Stimulated activated CD4-positive, alpha-beta T cell treated with anti-CD3 and anti-CD28 coated beads, Interleukin-4, amount 100 ng/mL, for 24 hours (primary cell): ENCODE measurements around the gene GAL.

Experiments
- DNase-seq: peaks from one replicate; pipeline ENCODE4 v3.0.0-alpha.2; 2020

The GAL gene

DNA sequence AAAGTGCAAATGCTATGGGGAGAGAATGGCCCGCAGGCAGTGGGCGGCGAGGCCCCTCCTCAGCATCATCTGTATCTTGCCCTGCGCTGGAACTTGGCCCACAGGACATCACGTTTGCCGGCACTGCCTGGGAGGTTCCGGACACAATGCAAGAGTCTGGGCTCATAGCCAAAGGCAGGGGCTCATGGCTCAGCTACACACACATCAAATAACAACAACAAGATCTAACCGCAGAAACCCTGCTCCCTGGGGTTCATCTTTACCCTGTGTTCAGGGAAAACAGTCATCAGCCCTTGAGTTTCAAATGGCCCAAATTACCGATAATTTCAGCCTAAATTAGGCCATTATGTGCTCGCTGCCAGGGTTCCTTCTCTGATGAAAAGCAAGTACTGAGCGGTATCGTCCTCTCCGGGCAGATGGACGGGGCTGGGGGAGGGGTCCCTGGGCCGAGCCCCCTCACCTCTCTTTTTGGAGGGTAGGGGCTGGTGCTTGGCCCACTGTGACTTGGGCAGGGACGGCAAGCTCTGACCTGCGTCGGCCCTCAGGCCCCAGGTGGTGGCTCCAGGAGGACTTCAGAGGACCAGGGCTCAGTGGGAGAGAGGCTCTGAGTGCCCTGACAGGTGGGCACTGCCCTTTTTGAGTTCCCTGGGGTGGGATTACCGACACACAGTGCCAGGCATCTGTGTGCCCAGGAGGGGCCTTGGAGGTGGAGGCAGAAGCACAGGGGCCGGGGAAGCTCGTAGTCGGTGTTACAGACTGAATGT lies 25.0 kb upstream of the GAL start:
- no peak for DNase-seq

DNA sequence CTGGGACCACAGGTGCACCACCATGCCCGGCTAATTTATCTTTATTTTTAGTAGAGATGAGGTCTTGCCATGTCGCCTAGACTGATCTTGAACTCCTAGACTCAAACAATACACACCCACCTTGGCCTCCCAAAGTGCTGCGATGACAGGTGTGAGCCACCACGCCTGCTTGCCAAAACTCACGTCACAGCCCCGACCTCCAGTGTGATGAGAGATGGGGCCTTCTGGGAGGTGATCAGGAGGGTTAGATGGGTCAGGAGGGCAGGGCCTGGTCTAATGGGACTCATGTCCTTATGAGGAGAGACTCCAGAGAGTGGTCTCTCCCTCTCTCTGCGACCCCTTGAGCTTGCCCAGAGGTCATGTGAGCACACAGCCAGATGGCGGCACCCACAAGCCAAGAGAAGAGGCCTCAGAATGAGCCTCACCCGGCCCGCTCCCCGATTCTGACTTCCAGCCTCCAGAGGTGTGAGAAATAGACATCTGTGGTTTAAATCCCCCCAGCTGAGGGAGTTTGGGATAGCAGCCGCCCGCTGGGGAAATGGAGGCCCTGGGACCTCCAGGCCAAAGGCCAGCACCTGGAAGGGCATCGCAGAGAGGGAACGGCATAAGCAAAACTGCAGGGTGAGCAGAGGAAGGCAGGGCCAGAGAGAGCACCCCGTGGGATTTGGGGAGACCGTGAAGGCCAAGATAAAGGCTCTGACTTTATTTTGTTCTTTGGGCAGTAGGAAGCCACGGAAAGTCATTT lies 24.1 kb upstream of the GAL start:
- DNase-seq: no peak

DNA sequence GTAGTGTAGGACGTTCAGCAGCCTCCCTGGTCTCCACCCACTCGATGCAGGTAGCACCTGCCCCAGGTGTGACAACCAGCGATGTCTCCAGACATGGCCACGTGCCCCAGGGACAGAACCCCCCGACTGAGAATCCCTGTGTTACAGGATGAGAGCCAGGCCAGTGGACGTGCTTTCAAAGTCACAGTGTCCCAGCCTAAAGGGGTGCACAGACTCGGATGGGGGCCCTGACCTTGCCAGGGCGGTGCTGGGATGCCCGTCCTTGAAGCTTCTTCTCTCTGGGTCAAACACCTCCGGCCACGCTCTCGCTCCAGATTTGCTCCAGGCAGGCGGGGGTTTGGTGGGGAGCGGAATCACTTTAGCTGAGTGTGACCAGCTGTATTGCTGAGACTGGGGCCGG lies 23.3 kb upstream of the GAL start:
- DNase-seq: no peak

DNA sequence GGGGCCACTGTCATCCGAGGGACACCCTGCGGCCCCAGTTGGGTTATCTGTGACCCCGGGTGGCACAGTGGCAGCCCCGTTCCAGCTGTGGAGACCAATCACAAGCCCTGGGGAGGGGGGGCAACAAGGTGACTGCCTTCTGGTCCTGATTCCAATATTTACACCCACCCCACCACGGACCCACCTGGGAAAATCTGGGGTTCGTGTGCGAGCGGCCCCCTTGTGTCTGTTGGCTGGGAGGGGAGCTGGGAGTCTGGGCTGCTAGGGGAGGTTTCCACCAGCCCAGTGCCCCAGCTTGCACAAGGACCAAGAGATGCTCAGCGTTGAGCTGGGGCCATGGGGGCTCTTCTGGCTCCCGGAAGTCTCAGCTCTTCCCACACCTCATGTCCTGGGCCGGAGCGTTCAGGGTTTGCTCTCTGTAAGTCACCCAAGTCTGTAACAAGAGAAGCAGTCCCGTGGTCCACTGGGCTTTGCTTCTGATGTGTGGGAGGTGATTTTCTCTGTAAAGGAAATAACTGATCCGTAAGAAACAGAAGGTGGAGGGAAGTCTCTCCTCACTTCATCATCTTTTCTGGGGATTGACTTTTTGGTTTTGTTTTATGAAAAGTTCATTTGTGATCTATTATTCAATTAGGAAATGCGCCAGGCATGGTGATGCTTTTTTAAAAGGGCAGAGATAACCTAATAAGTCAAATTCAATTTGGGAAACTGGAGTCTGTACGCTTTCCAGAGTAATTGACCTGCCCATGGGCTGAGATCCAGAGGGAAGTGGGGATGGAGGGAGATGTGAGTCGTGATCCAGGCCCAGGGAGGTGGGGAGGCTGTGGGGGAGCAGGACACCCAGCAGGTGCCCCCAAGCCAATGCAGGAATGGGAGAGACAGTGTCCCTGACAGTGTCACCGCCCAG lies 22.4 kb upstream of the GAL start:
- no peak for DNase-seq

DNA sequence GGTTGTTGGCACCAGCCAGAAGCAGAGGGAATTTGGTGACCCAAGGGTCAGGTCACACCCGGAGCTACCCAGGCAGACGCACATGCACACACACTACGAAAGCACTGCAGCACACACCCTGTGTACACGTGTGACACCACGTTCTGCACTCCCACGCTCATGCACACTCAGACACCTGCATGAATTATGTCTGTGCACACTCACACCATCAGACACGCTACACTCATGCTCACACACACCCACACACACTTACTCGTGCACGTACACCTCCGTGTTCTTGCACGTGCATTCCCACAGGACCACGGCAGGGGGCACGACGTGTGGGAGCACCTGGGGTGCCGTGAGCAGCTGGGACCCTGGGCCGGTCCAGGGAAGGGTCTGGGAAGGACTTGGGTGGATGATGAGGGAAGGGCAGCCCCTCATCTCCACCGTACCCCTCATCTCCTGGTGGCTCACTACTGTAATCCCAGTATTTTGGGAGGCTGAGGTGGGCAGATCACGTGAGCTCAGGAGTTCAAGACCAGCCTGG lies 20.8 kb upstream of the GAL start:
- no peak for DNase-seq

DNA sequence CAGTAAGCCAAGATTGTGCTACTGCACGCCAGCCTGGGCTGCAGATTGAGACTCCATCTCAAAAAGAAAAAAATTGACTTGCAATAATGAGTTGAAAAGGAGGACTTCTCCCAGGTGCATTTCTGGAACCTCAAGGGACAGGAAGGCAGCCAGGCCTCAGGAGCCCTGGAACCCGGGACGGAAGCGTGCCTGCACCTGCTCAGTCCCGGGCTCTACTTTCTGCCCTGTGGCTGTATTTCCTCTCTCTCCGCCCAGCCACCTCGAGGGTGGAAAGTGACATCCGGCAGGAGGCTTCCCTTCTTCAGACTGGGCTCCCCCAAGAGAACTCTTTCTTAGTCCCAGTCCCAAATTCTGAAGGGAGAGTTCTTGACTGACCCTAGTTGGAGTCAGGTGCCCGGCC lies 20.2 kb upstream of the GAL start:
- no peak for DNase-seq

DNA sequence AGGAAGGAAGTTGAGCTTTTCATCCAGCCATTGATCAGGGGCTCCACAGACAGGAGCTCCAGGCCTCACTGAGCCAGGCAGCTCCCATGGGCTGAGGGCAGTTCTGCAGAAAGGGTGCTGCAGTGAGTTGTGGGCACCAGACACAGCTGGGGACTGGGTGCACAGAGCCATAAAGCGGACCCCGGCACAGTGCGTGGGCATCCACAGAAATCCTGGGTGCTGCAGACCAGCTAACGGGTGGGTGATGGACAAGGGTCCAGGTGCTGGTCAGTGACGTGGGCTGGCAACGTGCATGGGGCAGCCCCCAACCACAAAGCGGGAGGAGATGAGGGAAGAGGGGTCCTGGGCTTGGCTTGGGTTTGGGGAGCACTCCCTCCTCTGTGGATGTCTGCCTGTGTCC lies 19.4 kb upstream of the GAL start:
- DNase-seq: no peak

DNA sequence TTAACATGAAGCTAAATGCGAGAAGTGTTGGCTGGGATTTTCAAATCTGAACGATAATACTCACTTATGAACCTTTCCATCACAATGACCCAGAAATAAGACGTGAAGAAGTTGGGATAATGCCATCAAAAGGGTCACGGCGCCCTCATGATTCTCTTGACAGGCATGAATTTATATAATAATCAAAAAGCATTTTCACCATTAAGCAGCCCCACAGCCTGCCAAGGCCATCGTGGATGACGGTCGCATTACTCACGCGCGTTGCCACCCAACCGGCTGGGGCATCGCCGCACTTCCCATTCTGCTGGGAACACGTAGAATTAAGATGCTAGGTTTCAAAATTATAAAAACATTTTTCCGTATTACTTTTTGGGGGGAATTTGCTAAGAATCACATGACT lies 18.9 kb upstream of the GAL start:
- no peak for DNase-seq

DNA sequence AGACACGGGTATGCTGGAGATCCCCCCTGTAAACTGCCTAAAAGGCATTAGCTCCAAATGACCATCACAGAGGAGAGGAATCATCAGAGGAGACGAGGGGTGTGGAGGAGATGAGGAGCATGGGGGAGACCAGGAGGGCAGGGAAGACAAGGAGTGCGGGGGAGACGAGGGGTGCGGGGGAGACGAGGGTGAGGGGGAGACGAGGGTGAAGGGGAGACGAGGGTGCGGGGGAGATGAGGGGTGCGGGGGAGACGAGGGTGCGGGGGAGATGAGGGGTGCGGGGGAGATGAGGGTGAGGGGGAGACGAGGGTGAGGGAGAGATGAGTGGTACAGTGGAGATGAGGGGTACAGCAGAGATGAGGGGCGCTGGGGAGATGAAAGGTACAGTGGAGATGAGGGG lies 17.5 kb upstream of the GAL start:
- DNase-seq: no peak

DNA sequence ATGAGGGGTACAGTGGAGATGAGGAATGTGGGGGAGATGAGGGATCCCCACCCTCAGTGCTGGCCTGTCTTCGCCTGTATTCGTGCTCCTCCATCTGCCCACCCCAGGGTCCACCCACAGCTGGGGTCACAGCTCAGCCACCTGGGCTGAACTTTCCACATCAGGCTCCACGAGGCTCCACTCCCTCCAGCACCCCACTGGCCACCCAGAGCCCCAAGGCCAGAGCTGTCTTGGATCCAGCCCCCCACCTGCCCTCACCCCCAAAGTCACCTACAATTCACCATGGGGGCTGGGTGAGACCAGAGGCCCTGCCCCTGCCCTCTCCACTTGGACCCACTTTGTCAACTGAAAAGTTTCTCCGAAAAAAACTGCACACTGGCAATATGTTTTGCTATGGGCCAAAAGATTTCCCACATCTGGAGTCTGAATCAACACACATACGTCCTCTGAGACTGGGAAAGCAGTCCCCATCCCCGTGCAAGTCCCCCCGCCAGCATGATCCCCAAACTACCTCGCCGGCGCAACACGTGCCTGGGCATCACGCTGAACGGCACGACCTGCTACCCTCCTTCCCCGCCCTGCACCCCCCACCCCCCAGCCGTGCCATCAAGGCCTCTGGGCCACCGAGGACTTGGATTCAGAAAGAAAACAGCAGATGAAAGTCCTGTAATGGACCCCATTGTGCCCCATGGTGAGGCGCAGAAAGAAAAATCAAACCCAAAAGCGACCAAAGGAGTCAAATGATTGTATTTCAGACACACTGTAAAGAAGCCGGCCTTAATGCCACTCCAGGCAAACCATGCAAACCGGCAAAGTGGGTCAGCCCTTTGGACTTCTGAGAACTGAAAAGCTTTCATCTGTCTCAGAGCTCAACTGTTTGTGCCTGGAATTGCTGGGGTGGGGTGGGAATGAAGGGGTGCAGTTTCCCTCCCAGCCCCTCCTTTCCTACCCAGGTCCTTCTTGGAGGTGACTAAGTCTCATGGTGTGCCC lies 16.5 kb upstream of the GAL start:
- no peak for DNase-seq

DNA sequence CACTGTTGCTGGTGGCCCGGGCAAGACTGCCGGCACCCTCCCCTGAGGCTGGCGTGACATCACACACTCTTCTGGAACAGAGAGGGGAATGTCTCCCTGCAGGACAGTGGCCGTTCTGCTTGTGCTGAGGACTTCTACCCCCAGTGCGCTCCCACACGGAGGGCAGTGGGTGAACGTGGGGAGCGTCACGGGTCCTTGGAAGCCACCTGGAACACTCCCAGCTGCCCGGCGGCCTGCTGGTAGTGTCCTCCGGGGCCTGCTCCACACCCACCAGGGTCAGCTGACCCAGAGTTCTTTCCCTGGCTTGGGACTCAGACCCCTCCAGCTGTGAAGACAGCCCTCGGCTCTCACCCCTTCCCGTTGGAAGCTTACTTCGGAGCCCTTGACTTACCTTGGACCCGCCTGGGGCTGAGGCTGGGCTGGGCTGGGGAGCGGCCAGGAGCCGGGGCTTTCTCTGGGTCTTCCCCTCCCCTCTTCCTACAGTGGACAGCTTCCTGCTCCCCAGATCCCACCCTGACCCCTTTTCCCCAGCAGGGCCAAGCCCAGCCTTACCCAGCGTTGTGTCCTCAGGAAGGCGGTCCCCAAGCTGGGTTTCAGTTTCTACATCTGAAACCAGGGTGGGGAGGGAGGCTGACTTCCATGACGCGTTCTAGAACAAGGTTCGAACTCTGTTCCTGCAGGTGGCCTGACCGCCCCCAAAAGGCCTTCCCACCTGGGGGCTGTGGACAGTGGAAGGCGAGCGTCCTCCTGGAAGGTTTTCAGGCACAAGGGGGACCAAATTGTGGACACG lies 14.8 kb upstream of the GAL start:
- no peak for DNase-seq

DNA sequence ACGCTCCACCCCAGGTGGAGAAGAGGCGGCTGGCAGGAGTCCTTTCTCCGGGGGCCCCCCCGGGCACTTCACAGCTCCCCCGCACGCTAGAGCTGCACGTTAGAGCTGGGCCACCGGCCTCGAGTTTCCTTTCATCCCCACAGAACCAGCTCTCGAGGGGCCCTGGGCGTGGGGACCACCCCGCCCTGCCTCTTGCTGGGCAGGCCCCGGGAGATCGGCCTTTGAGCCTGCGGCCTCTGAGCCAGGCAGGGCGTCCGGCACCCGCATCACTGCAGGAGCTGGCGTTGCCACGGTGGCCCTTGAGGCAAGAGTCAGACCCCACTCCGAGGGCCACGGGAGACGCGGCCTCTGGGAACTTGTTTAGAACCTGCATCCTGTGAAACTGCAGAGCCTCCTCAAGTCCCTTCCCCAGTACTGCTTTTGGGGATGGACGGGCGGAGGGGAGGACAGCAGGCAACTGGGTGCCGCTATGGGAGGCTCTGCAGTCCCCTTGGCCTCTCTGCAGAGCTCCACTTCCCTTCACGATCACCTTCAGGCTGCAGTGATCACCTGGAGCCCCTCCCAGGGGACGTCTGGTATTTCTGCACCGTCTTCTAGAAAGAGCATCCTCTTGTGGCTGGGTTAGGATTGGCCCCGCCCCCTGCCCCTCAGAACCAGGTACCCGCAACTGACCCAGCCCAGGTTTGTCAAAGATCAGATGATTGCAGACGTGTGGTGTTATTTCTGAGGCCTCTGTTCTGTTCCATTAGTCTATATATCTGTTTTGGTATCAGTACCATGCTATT lies 13.9 kb upstream of the GAL start:
- no peak for DNase-seq

DNA sequence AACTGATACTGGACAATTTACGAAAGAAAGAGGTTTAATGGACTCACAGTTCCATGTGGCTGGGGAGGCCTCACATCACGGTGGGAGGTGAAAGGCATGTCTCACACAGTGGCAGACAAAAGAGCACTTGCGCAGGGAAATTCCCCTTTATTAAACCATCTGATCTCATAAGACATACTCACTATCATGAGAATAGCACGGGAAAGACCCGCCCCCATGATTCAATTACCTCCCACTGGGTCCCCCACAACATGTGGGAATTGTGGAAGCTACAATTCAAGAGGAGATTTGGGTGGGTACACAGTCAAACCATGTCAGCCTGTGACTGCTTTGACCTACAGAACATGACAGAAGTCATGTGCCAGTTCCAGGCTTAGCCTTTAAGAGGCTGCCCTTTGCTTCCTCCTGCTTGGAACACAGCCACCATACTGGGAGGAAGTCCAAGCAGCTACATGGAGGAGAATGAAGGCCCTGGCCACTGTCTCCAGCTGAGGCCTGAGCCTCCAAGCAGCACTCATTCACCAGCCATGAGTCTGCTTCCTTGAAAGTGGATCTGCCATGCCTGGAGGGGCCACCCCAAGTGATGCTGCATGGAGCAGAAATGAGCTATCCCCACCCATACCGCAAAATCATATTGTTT lies 10.9 kb upstream of the GAL start:
- DNase-seq: no peak

DNA sequence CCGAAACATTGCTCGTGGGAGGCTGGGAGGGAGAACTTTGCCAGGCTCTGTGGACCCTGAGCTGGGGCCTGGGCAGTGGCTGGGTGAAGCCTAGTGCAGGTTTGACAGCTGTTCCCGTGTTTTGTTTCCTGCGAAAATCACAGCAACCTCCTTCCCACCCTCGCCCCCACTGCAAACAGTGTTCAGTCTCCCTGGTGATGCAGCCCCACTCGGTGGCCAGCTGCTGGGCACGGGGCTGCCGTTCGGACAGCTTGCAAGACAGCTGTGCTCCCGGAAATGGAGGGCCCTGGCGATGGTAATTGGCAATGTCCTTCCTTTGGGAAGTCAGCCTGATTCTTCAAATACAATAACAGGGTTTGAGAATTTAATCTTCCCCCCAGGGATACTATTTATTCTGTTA lies 10.4 kb upstream of the GAL start:
- DNase-seq: no peak

DNA sequence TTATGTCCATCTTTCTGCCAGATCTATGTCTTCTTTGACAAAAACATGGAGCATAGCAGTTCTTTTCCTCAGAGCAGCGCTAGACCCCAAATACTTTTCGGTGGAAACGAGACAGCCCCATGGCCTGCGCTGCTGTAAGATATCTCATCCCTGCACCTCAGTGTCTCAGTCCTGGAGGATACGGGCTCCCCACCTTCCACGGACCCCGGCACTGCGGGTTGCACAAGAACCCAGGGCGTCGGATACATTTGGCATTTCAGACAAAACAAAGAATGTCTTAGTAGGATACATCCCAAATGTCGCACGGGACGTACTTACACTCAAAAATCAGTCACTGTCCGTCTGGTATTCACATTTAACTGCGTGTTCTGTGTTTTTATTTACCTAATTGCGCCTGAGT lies 9.9 kb upstream of the GAL start:
- DNase-seq: no peak

DNA sequence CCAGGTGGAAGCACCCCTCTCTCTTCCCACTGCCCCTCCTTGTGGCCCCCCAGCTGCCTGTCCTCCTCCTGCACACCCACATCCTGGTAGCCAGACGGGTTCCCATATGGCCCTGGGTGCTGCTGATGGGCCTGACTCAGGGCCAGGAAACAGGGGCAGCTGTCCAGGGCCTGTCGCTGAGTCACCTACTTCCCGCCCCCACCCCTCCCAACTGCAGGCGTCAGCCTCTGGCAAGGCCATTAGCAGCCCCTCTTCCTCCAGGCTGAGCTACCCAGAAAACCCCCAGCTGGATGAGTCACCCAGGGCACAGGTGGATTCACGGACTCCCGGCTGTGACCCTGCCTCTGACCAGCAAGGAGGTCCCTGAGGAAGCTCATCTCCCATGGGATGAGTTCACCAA lies 6.9 kb upstream of the GAL start:
- no peak for DNase-seq

DNA sequence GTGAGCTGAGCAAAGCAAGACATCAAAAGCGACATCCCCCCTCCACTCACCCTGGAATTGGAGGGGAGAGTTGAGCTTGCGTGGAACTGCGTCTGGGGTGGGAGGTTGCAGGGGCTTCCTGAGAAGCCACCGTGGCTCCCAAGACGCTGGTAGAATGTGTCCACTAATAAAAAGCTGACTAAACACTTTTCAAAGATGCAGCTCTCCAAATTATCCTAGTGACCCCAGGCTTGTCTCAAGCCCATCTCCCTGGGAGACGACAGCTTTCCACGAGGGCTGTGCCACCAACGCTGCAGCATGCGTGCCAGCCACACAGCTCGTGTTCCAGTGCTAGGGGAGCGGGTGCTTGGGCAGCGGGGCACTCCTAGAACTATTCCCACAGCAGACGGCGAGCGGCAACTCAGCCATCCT lies 6.3 kb upstream of the GAL start:
- DNase-seq: no peak

DNA sequence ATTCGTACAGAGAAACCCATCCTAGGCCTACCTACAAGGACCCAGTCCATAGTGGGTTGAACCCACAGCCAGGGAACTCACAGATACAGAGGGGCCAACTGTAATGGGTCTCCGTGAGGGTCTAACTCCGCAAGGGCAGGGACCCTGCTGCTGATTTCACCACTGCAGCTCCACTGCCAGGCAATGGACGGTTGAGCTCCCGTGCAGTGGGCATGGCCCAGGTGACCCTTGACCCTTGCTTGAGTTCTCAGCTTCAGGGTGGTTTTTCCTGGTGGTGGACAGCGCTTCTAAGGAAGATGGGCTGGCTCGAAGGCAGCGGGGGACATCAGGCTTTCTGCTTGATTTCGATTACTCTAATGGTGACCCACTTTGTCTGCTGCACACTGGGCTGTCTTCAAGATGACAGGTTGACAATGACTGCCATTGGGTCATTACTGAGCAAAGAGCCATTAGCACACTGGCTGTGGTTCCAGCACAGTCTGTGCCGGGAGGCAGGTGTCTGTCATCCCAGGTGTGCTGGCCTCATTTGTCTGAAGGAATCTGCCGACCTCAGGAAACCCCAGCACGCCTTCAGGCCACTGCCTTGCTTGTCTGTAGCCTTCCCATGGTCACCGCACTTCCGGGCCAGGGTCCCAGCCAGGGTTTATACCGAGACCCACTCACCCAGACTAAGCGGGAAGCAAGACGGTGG lies 3.7 kb upstream of the GAL start:
- DNase-seq: no peak

DNA sequence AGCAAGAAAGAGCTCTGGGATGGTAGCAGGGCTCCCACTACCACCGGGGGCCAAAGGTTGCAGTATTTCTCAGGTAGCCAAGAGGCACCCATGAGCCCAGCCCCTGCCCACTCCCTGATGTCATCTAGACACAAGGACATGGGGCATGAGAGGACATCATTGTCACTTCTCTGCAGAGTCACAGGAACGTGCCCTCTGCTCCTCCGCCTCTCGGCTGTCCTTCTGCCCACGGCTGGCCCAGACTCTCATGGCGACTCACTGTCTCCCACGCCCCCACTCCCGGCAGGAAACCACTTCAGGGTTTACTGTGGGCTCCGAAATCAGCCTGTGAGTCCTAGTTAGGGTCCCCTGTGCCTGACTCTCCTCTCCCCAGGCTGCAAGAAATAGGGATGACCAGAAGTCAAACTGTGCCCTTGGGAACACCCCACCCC lies 1.8 kb upstream of the GAL start:
- no peak for DNase-seq
